HepG2 (cell line): Measurements from ENCODE around the gene PRDM10. TPM values are rescaled to one million over a fixed set of nuclear protein-coding genes. Genes with fewer than 3 reads are reported as not detected.
A peak's percentile ranks its signal among the peaks of the same experiment; 100 is the strongest.
"Not testable (repeated sequence)": the region's sequence is repeated elsewhere in the genome, so short reads cannot be mapped to it uniquely, and the experiment has no call there.

Source experiments
- ATAC-seq: fragments of 200-7000 bp; cut with Tn5 transposase; 3 replicates; pipeline ENCODE4 v1.9.1; 2020; ENCODE audit warnings: mild to moderate bottlenecking, moderate library complexity
- BruUV-seq: library from RNA; stranded (reverse); fragments of 400-500 nt; replicated peaks from 2 replicates; lab custom pipeline; 2021; lab: Mats Ljungman, UMichigan
- CTCF ChIA-PET: fragments of 300-600 bp; formaldehyde crosslinking; extraction: SDS; loops from one replicate; lab custom pipeline; 2021; ENCODE audit warnings: low total read pairs, inconsistent platforms, low intra/inter-chr PET ratio; lab: Yijun Ruan, JAX
- POLR2A ChIA-PET: fragments of 350-600 bp; sonication (Branson Sonifier 250); formaldehyde crosslinking; loops from one replicate; lab custom pipeline; 2020; ENCODE audit warnings: antibody characterized with exemption, inconsistent platforms; lab: Yijun Ruan, JAX
- DNase-seq: peaks from one replicate; pipeline ENCODE4 v3.0.0-alpha.2; 2015; ENCODE audit warnings: low spot score
- FAIRE-seq: peaks from 3 replicates; lab custom pipeline; 2011; peaks lifted over from hg19 to GRCh38; lab: Jason Lieb, UNC
- H2AFZ ChIP-seq: one replicate; pipeline ENCODE4 v1.6.1; 2011; ENCODE audit warnings: low read length, inconsistent platforms
- H3K27ac ChIP-seq: fragments of 300-600 bp; 3 replicates; pipeline ENCODE4 v1.8.0; 2011; ENCODE audit warnings: mixed run types, mild to moderate bottlenecking, mixed read lengths, low read length, inconsistent platforms; ENCODE audit not compliant: insufficient read depth; ENCODE audit errors: extremely low read length
- H3K27me3 ChIP-seq, 2 experiments: fragments of 200-600 bp in 1 of 2; 2 replicates in 1 of 2; 3 replicates in 1 of 2; pipeline versions ENCODE4 v1.6.0 to v1.8.0; 2011; ENCODE audit warnings: low read length in 2 of 2, mild to moderate bottlenecking in 2 of 2, moderate library complexity in 2 of 2, inconsistent platforms in 1 of 2; ENCODE audit not compliant: insufficient read depth in 2 of 2, control insufficient read depth in 1 of 2
- H3K36me3 ChIP-seq, 2 experiments: fragments of 200-600 bp in 1 of 2; replicated peaks in 1 of 2; 2 replicates in 1 of 2; 3 replicates in 1 of 2; pipeline versions ENCODE4 v1.5.1 to v1.8.0; 2011; ENCODE audit warnings: low read length in 2 of 2, inconsistent platforms in 1 of 2; ENCODE audit not compliant: insufficient read depth in 2 of 2, control insufficient read depth in 1 of 2
- H3K4me1 ChIP-seq: 2 replicates; pipeline ENCODE4 v1.5.1; 2012; ENCODE audit warnings: low read length, inconsistent platforms; ENCODE audit not compliant: insufficient read depth
- H3K4me2 ChIP-seq: 2 replicates; pipeline ENCODE4 v1.6.0; 2011; ENCODE audit warnings: low read depth, low read length, inconsistent platforms
- H3K4me3 ChIP-seq, 3 experiments: fragments of 200-600 bp in 1 of 3; sonication (generic), shearing (Covaris generic) in 1 of 3; replicated peaks in 1 of 3; 2 replicates each; pipeline ENCODE4 v1.5.1; 2011 to 2016; ENCODE audit warnings: low read length in 3 of 3, inconsistent platforms in 2 of 3, low read depth in 2 of 3, mild to moderate bottlenecking in 2 of 3, control low read depth in 1 of 3, mixed read lengths in 1 of 3; ENCODE audit not compliant: insufficient read depth in 1 of 3
- H3K79me2 ChIP-seq: one replicate; pipeline ENCODE4 v1.6.1; 2011; ENCODE audit warnings: low read length, inconsistent platforms; ENCODE audit not compliant: insufficient read depth
- H3K9ac ChIP-seq: 2 replicates; pipeline ENCODE4 v1.6.0; 2011; ENCODE audit warnings: mild to moderate bottlenecking, low read depth, low read length, inconsistent platforms; ENCODE audit not compliant: insufficient read depth
- H3K9me3 ChIP-seq: 2 replicates; pipeline ENCODE4 v1.5.1; 2012; ENCODE audit warnings: mild to moderate bottlenecking, low read length
- H4K20me1 ChIP-seq: 2 replicates; pipeline ENCODE4 v1.6.0; 2011; ENCODE audit warnings: inconsistent platforms, mild to moderate bottlenecking, low read length, moderate library complexity; ENCODE audit not compliant: insufficient read depth
- HIVEP1 ChIP-seq: sonication (generic); formaldehyde crosslinking; IDR thresholded peaks from 2 replicates; pipeline ENCODE4 v1.4.0; 2020; ENCODE audit warnings: mild to moderate bottlenecking, missing genetic modification reagents
- KAT8 ChIP-seq: IDR thresholded peaks from 2 replicates; pipeline ENCODE4 v1.6.1; 2016; ENCODE audit warnings: missing genetic modification reagents, missing compliant biosample characterization
- KLF6 ChIP-seq: IDR thresholded peaks from 2 replicates; pipeline ENCODE4 v1.8.0; 2016; ENCODE audit warnings: missing biosample characterization, missing genetic modification reagents
- MTF1 ChIP-seq: sonication (generic); formaldehyde crosslinking; IDR thresholded peaks from 2 replicates; pipeline ENCODE4 v1.5.0; 2020; ENCODE audit warnings: missing genetic modification reagents
- POLR2AphosphoS5 ChIP-seq: IDR thresholded peaks from 2 replicates; pipeline ENCODE4 v1.6.1; 2012; ENCODE audit warnings: low read depth, low read length
- ZNF501 ChIP-seq: sonication (generic); formaldehyde crosslinking; IDR thresholded peaks from 2 replicates; pipeline ENCODE4 v1.5.1; 2020; ENCODE audit warnings: mild to moderate bottlenecking, moderate library complexity, missing genetic modification reagents
- ZNF563 ChIP-seq: sonication (generic); formaldehyde crosslinking; IDR thresholded peaks from 2 replicates; pipeline ENCODE4 v1.8.0; 2022; ENCODE audit warnings: mild to moderate bottlenecking, moderate library complexity, missing genetic modification reagents
- whole genome bisulfite sequencing: methylation state at CpG from one replicate; pipeline ENCODE4 v1.1.6; 2017; ENCODE audit warnings: low lambda C conversion rate; 5-methylcytosine and 5-hydroxymethylcytosine counted together
- in situ Hi-C: cut with HindIII; loops from 2 replicates; pipeline ENCODE4 v1.10.0; 2017; ENCODE audit warnings: low pct_unique_long_range_greater_than_20kb; ENCODE audit not compliant: extremely low pct_ligation_motif_present
- intact Hi-C: fragments of 100-400 bp; cut with micrococcal nuclease; formaldehyde crosslinking; loops from one replicate; pipeline ENCODE4 v1.10.0; 2022; ENCODE audit not compliant: unreplicated experiment
- polyA plus RNA-seq, 8 experiments: library from polyadenylated mRNA; depleted of rRNA in 3 of 8; stranded (reverse) in 7 of 8; unstranded in 1 of 8; fragments of >200 nt; fragmentation: Illumina TruSeq in 4 of 8; extraction: Trizol in 4 of 8; gene quantifications; 2 replicates each; pipeline versions ENCODE4 v1.2.1 to v1.2.3, GENCODE V29; 2011 to 2016; ENCODE audit warnings: low read depth in 4 of 8, missing spikeins in 1 of 8, mixed read lengths in 1 of 8; ENCODE audit not compliant: insufficient read depth in 1 of 8
- total RNA-seq, 5 experiments: library from RNA; depleted of rRNA; stranded (reverse); fragments of >200 nt; fragmentation: Illumina TruSeq; extraction: Trizol; gene quantifications; 2 replicates each; pipeline ENCODE4 v1.2.3, GENCODE V29; 2016; ENCODE audit warnings: low read depth in 1 of 5
- TF ChIP-seq, protein P1 (sequence below): sonication (generic); formaldehyde crosslinking; IDR thresholded peaks from 2 replicates; pipeline ENCODE4 v1.4.0; 2020; ENCODE audit warnings: missing genetic modification reagents
- TF ChIP-seq, protein P2 (sequence below): sonication (generic); formaldehyde crosslinking; IDR thresholded peaks from 2 replicates; pipeline ENCODE4 v1.8.1; 2023; ENCODE audit warnings: mild to moderate bottlenecking, missing genetic modification reagents

PRDM10 gene
- total and polyA plus RNA-seq, 2 of the 13 experiments (the other 11 are each of a cell fraction or from before 2014, with no cell fraction given): 5.7 to 5.8 TPM

DNA sequence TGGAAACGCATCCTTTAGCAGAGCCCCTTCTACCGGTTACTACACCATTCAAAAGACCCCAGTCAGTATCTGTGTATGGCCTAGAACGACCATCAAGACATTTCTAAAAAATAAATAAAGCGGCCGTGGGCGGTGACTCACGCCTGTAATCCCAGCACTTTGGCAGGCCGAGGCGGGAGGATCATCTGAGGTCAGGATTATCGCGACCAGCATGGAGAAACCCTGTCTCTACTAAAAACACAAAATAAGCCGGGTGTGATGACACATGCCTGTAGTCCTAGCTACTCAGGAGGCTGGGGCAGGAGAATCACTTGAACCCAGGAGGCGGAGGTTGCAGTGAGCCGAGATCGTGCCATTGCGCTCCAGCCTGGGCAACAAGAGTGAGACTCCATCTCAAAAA, 134.0 kb downstream of the PRDM10 start:
- H3K27ac ChIP-seq, H3K9ac ChIP-seq, FAIRE-seq, H2AFZ ChIP-seq, H3K27me3 ChIP-seq, intact Hi-C loops, H3K79me2 ChIP-seq, H3K9me3 ChIP-seq, BruUV-seq, in situ Hi-C loops, H3K4me3 ChIP-seq, H3K4me1 ChIP-seq, POLR2A ChIA-PET, CTCF ChIA-PET, H3K4me2 ChIP-seq, ATAC-seq, DNase-seq, H4K20me1 ChIP-seq: not testable (repeated sequence)
- 91% methylated on average over 16 of the region's 16 CpGs for WGBS
- TF ChIP-seq, protein P1, sequence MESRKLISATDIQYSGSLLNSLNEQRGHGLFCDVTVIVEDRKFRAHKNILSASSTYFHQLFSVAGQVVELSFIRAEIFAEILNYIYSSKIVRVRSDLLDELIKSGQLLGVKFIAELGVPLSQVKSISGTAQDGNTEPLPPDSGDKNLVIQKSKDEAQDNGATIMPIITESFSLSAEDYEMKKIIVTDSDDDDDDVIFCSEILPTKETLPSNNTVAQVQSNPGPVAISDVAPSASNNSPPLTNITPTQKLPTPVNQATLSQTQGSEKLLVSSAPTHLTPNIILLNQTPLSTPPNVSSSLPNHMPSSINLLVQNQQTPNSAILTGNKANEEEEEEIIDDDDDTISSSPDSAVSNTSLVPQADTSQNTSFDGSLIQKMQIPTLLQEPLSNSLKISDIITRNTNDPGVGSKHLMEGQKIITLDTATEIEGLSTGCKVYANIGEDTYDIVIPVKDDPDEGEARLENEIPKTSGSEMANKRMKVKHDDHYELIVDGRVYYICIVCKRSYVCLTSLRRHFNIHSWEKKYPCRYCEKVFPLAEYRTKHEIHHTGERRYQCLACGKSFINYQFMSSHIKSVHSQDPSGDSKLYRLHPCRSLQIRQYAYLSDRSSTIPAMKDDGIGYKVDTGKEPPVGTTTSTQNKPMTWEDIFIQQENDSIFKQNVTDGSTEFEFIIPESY (CRISPR knock-in tag): 0 out of 2 replicates have a peak, but pooled peaks have one; percentile 11
- peaks cover 51 to 87% of the 10 kb centered on the region in 2 experiments for H3K36me3 ChIP-seq

DNA sequence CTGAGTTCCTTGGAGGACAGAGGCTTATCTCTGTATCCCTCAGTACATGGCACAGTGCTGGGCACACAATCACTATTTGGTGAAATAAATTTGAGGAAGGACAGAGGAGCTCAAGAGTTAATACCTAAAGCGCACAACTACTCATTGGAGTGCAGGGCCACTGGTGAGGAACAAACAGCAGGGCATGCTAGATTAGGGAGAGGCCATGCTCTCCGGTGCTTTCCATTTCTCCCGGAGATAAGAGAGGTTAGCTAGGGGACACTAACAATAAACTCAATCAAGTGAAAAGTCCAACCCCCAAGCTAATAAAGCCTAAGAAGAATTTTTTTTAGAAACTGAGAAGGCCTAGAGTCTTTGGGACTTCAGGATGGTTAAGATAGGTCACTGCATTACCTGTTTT, 136.3 kb downstream of the PRDM10 start:
- H3K9me3 ChIP-seq: no peaks in the 10 kb centered on the region
- no peak for ATAC-seq
- 0 out of 2 replicates have a peak, but pooled peaks have one; percentile 4 for TF ChIP-seq POLR2AphosphoS5
- no peak for TF ChIP-seq KAT8 (CRISPR knock-in tag)
- no peak for TF ChIP-seq ZNF501
- TF ChIP-seq KLF6 (CRISPR knock-in tag): no peak
- TF ChIP-seq HIVEP1 (CRISPR knock-in tag): no peak
- TF ChIP-seq, protein P2, sequence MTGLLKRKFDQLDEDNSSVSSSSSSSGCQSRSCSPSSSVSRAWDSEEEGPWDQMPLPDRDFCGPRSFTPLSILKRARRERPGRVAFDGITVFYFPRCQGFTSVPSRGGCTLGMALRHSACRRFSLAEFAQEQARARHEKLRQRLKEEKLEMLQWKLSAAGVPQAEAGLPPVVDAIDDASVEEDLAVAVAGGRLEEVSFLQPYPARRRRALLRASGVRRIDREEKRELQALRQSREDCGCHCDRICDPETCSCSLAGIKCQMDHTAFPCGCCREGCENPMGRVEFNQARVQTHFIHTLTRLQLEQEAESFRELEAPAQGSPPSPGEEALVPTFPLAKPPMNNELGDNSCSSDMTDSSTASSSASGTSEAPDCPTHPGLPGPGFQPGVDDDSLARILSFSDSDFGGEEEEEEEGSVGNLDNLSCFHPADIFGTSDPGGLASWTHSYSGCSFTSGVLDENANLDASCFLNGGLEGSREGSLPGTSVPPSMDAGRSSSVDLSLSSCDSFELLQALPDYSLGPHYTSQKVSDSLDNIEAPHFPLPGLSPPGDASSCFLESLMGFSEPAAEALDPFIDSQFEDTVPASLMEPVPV (CRISPR knock-in tag): no peak
- TF ChIP-seq MTF1 (CRISPR knock-in tag): no peak
- no peak for TF ChIP-seq ZNF563 (CRISPR knock-in tag)
- CTCF ChIA-PET: no interaction called here
- POLR2A ChIA-PET: no interaction called here
- FAIRE-seq: no peak
- H2AFZ ChIP-seq: no peak overlapping the region
- H3K4me2 ChIP-seq: no peak overlapping the region
- no peaks in the 10 kb centered on the region for H4K20me1 ChIP-seq
- no peak overlapping the region for H3K4me3 ChIP-seq
- H3K4me1 ChIP-seq: peaks cover 26% of the 10 kb centered on the region
- 97% methylated on average over 3 of the region's 3 CpGs for WGBS
- BruUV-seq: no TSS peak
- no peak overlapping the region for H3K9ac ChIP-seq
- H3K79me2 ChIP-seq: no peaks in the 10 kb centered on the region
- no peak overlapping the region for H3K27ac ChIP-seq
- intact Hi-C loops: no loop called here
- H3K36me3 ChIP-seq: peaks cover 41 to 66% of the 10 kb centered on the region in 2 experiments
- no peaks in the 10 kb centered on the region for H3K27me3 ChIP-seq
- in situ Hi-C loops: no loop called here
- no peak for DNase-seq
